Mesangial cell (primary cell): ENCODE data around the gene PEA15. TPM values are rescaled to one million over a fixed set of nuclear protein-coding genes. Genes with fewer than 3 reads are reported as not detected.

Source experiments
- total RNA-seq: library from RNA; depleted of rRNA; stranded (reverse); fragments of >200 nt; gene quantifications from 2 replicates; pipeline ENCODE4 v1.2.3, GENCODE V29; 2015

The PEA15 gene, protein sequence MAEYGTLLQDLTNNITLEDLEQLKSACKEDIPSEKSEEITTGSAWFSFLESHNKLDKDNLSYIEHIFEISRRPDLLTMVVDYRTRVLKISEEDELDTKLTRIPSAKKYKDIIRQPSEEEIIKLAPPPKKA
- total RNA-seq, result 89.0 and 125 TPM in 2 replicates

DNA sequence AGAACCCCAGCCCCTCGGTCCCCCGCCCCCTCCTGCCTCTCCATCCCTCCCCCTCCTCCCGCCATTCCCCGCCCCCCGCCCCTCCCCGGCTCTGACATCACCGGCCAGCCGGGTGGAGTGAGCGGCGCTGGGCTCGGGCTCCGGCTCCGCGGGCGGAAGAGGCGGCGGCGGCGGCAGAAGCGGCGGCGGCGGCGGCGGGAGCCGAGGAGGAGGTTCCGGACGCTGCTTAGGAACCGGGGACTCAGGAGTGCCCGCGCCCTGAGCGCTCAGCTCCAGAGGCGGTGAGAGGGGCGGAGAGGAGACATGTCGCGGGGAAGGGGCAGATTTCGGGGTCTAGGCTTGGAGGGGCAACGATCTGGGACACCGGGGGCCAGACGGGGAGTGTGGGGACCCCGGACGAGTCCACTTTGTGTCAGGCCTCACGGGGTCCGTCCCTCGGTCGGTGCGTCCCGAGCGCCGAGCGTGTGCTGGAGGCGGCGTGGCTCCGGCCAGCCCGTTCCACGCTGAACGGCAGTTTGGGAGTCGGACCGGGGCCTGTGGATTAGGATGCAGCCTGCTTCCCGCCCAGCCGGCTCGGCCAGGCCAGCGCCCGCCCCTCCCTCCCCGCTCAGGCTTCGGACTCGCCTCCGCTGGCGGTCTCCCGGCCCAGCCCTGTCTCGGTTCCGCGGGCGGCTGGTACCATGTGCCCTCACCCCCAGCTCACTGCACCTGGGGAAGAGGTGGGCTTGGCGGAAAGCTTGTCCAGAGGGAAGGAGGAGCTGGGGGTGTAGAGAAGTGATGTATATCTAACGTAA is at the start of gene PEA15:
PEA15 (plus strand) TSS at position 143 of the 794 bp plus-strand sequence. CDS start 6,161 bp downstream, outside the sequence.

DNA sequence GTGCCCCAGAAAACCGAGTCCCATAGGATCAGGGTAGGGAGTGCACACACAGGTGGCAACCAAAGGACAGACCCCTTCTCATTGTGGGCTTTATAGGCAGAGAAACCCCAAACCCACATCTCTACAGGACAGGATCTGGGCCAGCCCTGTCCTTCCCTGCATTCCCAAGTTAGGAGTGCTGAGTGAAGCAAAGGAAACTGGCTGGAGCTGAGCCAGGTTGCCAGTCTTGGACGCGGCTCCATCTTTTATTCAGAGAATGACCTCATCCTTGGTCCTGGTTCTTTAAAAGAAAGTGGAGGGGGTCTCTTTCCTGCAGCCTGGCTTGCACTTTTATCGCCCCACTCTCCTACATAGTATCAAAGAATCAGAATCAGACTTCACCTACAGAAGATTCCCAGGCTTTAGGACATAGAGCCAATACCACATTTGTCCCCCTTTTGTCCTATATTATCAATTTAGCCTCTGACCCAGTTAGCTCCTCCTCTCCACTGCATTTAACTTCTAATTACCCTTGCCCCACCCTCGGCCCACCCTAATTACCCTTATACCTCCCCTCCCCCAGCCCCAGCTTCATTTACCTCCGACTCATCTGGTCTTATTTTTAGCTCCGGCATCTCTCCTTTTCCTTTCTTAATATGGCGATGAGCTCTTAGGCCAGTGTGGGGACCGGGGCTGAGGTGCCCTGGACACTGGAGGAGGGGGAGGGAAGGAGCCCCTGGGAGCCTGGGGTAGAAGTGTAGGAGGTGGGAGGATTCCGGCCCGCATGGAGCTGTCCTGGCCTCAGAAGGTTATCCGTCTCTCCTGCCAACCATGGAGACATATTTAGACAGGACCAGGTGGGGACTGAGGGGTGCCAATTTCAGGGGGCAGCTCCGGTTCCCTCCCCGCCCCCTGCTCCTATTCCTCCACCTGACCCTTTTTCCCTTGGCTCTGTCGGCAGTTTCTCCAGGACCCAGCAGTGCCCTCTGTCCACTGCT is 15.2 kb upstream of the PEA15 start, which contains the start of gene CASQ1:
CASQ1 (plus strand) TSS at position 927 of the 977 bp plus-strand sequence. CDS start 177 bp downstream, outside the sequence.

DNA sequence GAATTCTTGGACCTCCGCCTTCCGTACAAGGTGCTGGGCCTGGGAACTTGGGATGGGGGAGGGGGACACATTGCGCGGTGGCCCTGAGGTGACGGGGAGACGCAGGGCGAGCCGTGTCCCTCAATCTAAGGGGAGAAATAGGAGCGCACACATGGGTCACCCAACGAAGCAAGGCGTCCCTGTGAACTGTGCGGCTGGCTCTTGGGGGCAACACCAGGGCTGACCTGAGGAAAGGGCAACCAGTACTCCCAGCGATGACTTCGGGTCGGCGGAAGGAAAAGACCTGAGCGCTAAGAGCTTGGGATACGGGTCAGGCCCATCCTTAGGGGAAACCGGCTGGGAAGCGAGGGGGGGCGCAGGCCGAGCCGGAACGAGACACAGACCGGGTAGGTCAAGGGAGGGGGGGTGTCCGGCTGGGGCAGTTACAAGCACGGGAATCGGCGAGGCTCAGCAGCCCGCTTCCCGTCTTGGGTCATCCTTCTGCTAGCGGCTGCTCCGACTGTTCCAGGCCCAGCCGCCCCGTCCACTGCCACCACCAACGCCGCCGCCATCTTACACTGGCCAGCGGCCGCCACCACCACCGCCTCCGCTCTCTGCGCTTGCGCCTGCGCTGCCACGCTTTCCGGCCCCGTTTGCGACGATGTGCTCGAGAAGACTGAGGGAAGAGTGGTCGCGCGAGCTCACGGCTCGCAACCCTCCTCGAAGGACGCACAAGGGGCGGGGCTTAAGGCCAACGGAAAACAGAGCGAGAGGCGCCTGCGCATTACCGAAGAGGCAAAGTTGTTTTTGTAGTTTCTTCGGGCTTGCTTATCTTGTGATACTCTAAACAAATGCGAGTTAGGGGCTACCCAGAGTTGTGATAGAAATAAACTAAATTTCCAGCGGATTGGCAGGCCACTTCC is 57.0 kb downstream of the PEA15 start, which contains the start of gene DCAF8:
DCAF8 (minus strand) TSS at position 657 of the 902 bp plus-strand sequence. CDS start 18,541 bp downstream, outside the sequence.

Other genes with a start within 250 kb of the PEA15 start
- 2.1 and 3.3 TPM in 2 replicates for gene PIGM, start 173.4 kb upstream of the PEA15 start, total RNA-seq
- gene KCNJ10, start 135.2 kb upstream of the PEA15 start, total RNA-seq, result not detected in 2 replicates
- gene KCNJ9, start 123.8 kb upstream of the PEA15 start, total RNA-seq, result not detected in 2 replicates
- 24.3 and 31.2 TPM in 2 replicates for gene IGSF8, start 106.8 kb upstream of the PEA15 start, total RNA-seq
- under 0.01 TPM in 1 of 2 replicates, not detected in the other for gene ATP1A2, start 89.6 kb upstream of the PEA15 start, total RNA-seq
- not detected in 2 replicates for gene ATP1A4, start 53.8 kb upstream of the PEA15 start, total RNA-seq
- gene CASQ1, start 14.8 kb upstream of the PEA15 start, total RNA-seq, result not detected in 2 replicates
- gene DCAF8, start 57.2 kb downstream of the PEA15 start, total RNA-seq, result 36.2 and 55.9 TPM in 2 replicates
- gene PEX19, start 79.7 kb downstream of the PEA15 start, total RNA-seq, result 25.9 and 35.4 TPM in 2 replicates
- 123 and 152 TPM in 2 replicates for gene COPA, start 137.9 kb downstream of the PEA15 start, total RNA-seq
- gene NCSTN, start 138.0 kb downstream of the PEA15 start, total RNA-seq, result 80.8 and 162 TPM in 2 replicates
- under 0.01 TPM in 2 replicates for gene NHLH1, start 161.7 kb downstream of the PEA15 start, total RNA-seq
- 7.3 and 13.2 TPM in 2 replicates for gene VANGL2, start 195.2 kb downstream of the PEA15 start, total RNA-seq